ENCODE results near the gene PTPRO.

DNA sequence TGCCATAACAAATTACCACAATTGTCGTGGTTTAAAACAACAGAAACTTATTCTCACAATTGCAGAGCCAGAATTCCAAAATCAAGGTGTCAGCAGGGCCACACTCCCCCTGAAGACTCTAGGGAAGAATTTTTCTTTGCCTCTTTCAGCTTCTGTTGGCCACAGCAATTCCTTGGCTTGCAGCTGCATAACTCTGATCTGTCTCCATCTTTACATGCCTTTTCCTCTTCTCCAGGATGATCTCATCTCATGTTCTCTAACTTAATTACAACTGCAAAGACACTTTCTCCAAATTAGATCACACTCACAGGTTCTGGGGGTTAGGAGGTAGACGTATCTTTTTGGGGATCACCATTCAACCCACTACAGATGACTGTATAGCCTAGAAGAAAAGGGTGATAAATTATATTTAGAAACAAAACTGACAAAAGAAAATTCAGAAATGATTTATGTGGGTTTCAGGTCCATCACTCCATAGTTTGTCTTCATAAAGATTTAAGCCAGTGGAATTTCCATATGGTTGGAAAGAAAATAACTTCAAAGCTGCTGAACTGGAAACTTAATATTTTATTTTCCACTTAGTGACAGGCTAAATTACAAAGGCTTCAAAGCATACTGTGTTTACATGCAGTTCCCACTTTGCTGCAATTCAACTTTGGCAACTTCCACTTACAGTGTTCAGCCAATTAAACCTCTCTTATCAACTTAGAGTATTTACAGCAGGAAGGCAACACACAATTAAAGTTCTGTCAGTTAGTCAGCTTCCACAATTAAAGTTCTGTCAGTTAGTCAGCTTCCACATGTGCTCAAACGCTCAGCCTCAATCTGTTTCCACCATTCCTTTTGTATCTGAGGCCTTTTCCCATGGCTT is 253.6 kb downstream of the PTPRO start:
- TF ChIP-seq, protein P1, sequence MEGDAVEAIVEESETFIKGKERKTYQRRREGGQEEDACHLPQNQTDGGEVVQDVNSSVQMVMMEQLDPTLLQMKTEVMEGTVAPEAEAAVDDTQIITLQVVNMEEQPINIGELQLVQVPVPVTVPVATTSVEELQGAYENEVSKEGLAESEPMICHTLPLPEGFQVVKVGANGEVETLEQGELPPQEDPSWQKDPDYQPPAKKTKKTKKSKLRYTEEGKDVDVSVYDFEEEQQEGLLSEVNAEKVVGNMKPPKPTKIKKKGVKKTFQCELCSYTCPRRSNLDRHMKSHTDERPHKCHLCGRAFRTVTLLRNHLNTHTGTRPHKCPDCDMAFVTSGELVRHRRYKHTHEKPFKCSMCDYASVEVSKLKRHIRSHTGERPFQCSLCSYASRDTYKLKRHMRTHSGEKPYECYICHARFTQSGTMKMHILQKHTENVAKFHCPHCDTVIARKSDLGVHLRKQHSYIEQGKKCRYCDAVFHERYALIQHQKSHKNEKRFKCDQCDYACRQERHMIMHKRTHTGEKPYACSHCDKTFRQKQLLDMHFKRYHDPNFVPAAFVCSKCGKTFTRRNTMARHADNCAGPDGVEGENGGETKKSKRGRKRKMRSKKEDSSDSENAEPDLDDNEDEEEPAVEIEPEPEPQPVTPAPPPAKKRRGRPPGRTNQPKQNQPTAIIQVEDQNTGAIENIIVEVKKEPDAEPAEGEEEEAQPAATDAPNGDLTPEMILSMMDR (IDR thresholded peaks at IDR 0.05; ENCODE audit: low read depth, low read length, missing input control), result no peak
- no peak for TF ChIP-seq TAF1 (conservative IDR thresholded peaks at IDR 0.05)
- TF ChIP-seq YY1 (IDR thresholded peaks at IDR 0.05), result no peak

Measured in liver (tissue), 3 donors.